Astrocyte (in vitro differentiated cells and primary cell): ENCODE data around the gene APOBEC3A. TPM values are rescaled to one million over a fixed set of nuclear protein-coding genes. Genes with fewer than 3 reads are reported as not detected.

ENCODE experiments used
- DNase-seq: peaks from one replicate; pipeline ENCODE4 v3.0.0-alpha.2; 2010; ENCODE audit warnings: low read depth
- FAIRE-seq: peaks from 2 replicates; lab custom pipeline; 2011; peaks lifted over from hg19 to GRCh38; lab: Jason Lieb, UNC
- H2AFZ ChIP-seq: 2 replicates; pipeline ENCODE4 v1.6.0; 2012; ENCODE audit warnings: low read depth, low read length, inconsistent platforms
- H3K27ac ChIP-seq: 2 replicates; pipeline ENCODE4 v1.5.1; 2011; ENCODE audit warnings: low read depth, low read length, inconsistent platforms
- H3K27me3 ChIP-seq: 2 replicates; pipeline ENCODE4 v1.6.0; 2011; ENCODE audit warnings: low read length, inconsistent platforms; ENCODE audit not compliant: insufficient read depth
- H3K36me3 ChIP-seq: 2 replicates; pipeline ENCODE4 v1.5.1; 2011; ENCODE audit warnings: low read length, inconsistent platforms; ENCODE audit not compliant: insufficient read depth
- H3K4me1 ChIP-seq: 2 replicates; pipeline ENCODE4 v1.5.1; 2011; ENCODE audit warnings: low read length, inconsistent platforms; ENCODE audit not compliant: insufficient read depth
- H3K4me2 ChIP-seq: 2 replicates; pipeline ENCODE4 v1.6.0; 2012; ENCODE audit warnings: low read length, inconsistent platforms
- H3K4me3 ChIP-seq: 2 replicates; pipeline ENCODE4 v1.5.1; 2011; ENCODE audit warnings: low read depth, mild to moderate bottlenecking, low read length, inconsistent platforms; ENCODE audit not compliant: insufficient read depth
- H3K79me2 ChIP-seq: 2 replicates; pipeline ENCODE4 v1.6.0; 2012; ENCODE audit warnings: mild to moderate bottlenecking, low read length, inconsistent platforms; ENCODE audit not compliant: insufficient read depth
- H3K9ac ChIP-seq: 2 replicates; pipeline ENCODE4 v1.6.0; 2012; ENCODE audit warnings: mild to moderate bottlenecking, low read length, inconsistent platforms
- H3K9me3 ChIP-seq: 2 replicates; pipeline ENCODE4 v1.5.1; 2012; ENCODE audit warnings: low read depth, mild to moderate bottlenecking, low read length, inconsistent platforms; ENCODE audit not compliant: insufficient read depth
- H4K20me1 ChIP-seq: 2 replicates; pipeline ENCODE4 v1.6.0; 2012; ENCODE audit warnings: low read length, inconsistent platforms; ENCODE audit not compliant: insufficient read depth
- H3K27ac Mint-ChIP-seq: one replicate; pipeline ENCODE4 v1.8.0; 2021; ENCODE audit warnings: mild to moderate bottlenecking, mixed read lengths; ENCODE audit not compliant: unreplicated experiment
- H3K27me3 Mint-ChIP-seq: one replicate; pipeline ENCODE4 v1.8.0; 2021; ENCODE audit warnings: low read depth, mixed read lengths; ENCODE audit not compliant: unreplicated experiment
- H3K36me3 Mint-ChIP-seq: one replicate; pipeline ENCODE4 v1.8.0; 2021; ENCODE audit warnings: low read depth, mixed read lengths; ENCODE audit not compliant: unreplicated experiment
- H3K4me1 Mint-ChIP-seq: one replicate; pipeline ENCODE4 v1.8.0; 2021; ENCODE audit warnings: low read depth, mixed read lengths; ENCODE audit not compliant: unreplicated experiment
- H3K4me3 Mint-ChIP-seq: one replicate; pipeline ENCODE4 v1.8.0; 2021; ENCODE audit warnings: mild to moderate bottlenecking, moderate library complexity, mixed read lengths; ENCODE audit not compliant: unreplicated experiment
- H3K9me3 Mint-ChIP-seq: one replicate; pipeline ENCODE4 v1.8.0; 2021; ENCODE audit warnings: mild to moderate bottlenecking, mixed read lengths; ENCODE audit not compliant: unreplicated experiment
- CTCF ChIP-seq: IDR thresholded peaks from 2 replicates; pipeline ENCODE4 v1.5.1; 2011; ENCODE audit warnings: low read depth, mild to moderate bottlenecking, inconsistent platforms, low read length, moderate library complexity; ENCODE audit not compliant: insufficient read depth
- EZH2 ChIP-seq: IDR thresholded peaks from 2 replicates; pipeline ENCODE4 v1.6.1; 2012; ENCODE audit warnings: mild to moderate bottlenecking, low read length, inconsistent platforms; ENCODE audit not compliant: insufficient read depth
- total RNA-seq: library from RNA; stranded (reverse); gene quantifications from 2 replicates; pipeline ENCODE4 v1.2.1, GENCODE V29; 2021

Gene APOBEC3A
- total RNA-seq, 1 donor from 2014 or later: not detected

GRCh38 chr22:38951734-38952133 lies 5.7 kb upstream of the APOBEC3A start:
- FAIRE-seq (no peak), DNase-seq (no peak)
- Histone ChIP-seq H3K27ac (no peak overlapping the region), H3K36me3 (no peaks in the 10 kb centered on the region), H4K20me1 (no peaks in the 10 kb centered on the region), H3K4me3 (no peak overlapping the region), H3K9me3 (no peaks in the 10 kb centered on the region), H3K4me2 (no peak overlapping the region), H3K9ac (no peak overlapping the region), H2AFZ (no peak overlapping the region), H3K79me2 (no peaks in the 10 kb centered on the region), H3K27me3 (peaks cover 33% of the 10 kb centered on the region), H3K4me1 (no peaks in the 10 kb centered on the region)
- peaks cover 2% of the 10 kb centered on the region for H3K9me3 Mint-ChIP-seq
- H3K27me3 Mint-ChIP-seq: peaks cover 68% of the 10 kb centered on the region
- no peaks in the 10 kb centered on the region for H3K36me3 Mint-ChIP-seq
- no peak overlapping the region for H3K27ac Mint-ChIP-seq
- TF ChIP-seq EZH2 (no peak), CTCF (no peak)
- no peaks in the 10 kb centered on the region for H3K4me1 Mint-ChIP-seq
- no peak overlapping the region for H3K4me3 Mint-ChIP-seq

GRCh38 chr22:38952281-38952993 lies 5.0 kb upstream of the APOBEC3A start:
- no peak overlapping the region for H3K4me3 Mint-ChIP-seq

More at GRCh38 chr22:38952281-38952993, 5.0 kb upstream of the APOBEC3A start:
- Mint-ChIP-seq H3K36me3 (no peaks in the 10 kb centered on the region), H3K27me3 (peaks cover 68% of the 10 kb centered on the region), H3K27ac (no peak overlapping the region), H3K4me1 (no peaks in the 10 kb centered on the region), H3K9me3 (peaks cover 2% of the 10 kb centered on the region)
- Histone ChIP-seq H3K4me1 (no peaks in the 10 kb centered on the region), H3K27me3 (peaks cover 27% of the 10 kb centered on the region), H2AFZ (no peak overlapping the region), H3K27ac (no peak overlapping the region), H3K4me2 (no peak overlapping the region), H4K20me1 (no peaks in the 10 kb centered on the region), H3K9me3 (no peaks in the 10 kb centered on the region), H3K36me3 (no peaks in the 10 kb centered on the region), H3K79me2 (no peaks in the 10 kb centered on the region), H3K9ac (no peak overlapping the region), H3K4me3 (no peak overlapping the region)
- TF ChIP-seq CTCF: no peak
- no peak for TF ChIP-seq EZH2
- FAIRE-seq: no peak
- DNase-seq: no peak
